H9 (cell line): Measurements from ENCODE around the gene COL5A2. TPM values are rescaled to one million over a fixed set of nuclear protein-coding genes. Genes with fewer than 3 reads are reported as not detected.

Experiments
- DNase-seq: peaks from one replicate; pipeline ENCODE4 v3.0.0-alpha.2; 2017
- H2AFZ ChIP-seq: one replicate; pipeline ENCODE4 v1.6.1; 2013; ENCODE audit warnings: mild to moderate bottlenecking, low read length, control low read depth, moderate library complexity
- H2AK5ac ChIP-seq: 2 replicates; pipeline ENCODE4 v1.6.1; 2013; ENCODE audit warnings: low read length, control low read depth, mixed read lengths; ENCODE audit not compliant: insufficient read length
- H2BK120ac ChIP-seq: one replicate; pipeline ENCODE4 v1.6.1; 2013; ENCODE audit warnings: low read depth, mild to moderate bottlenecking, low read length, control low read depth, inconsistent platforms; ENCODE audit not compliant: poor library complexity, severe bottlenecking
- H2BK12ac ChIP-seq: 2 replicates; pipeline ENCODE4 v1.6.1; 2013; ENCODE audit warnings: low read length, control low read depth, mixed read lengths, low read depth; ENCODE audit not compliant: insufficient read length
- H2BK15ac ChIP-seq: 2 replicates; pipeline ENCODE4 v1.6.1; 2013; ENCODE audit warnings: low read depth, low read length, control low read depth
- H2BK20ac ChIP-seq: one replicate; pipeline ENCODE4 v1.6.1; 2013; ENCODE audit warnings: low read depth, mild to moderate bottlenecking, low read length, control low read depth, inconsistent platforms; ENCODE audit not compliant: poor library complexity, severe bottlenecking
- H2BK5ac ChIP-seq: 2 replicates; pipeline ENCODE4 v1.6.1; 2013; ENCODE audit warnings: low read length, control low read depth, mixed read lengths; ENCODE audit not compliant: insufficient read length
- H3K14ac ChIP-seq: 2 replicates; pipeline ENCODE4 v1.6.1; 2013; ENCODE audit warnings: low read length, control low read depth; ENCODE audit not compliant: insufficient read depth
- H3K18ac ChIP-seq: 2 replicates; pipeline ENCODE4 v1.6.1; 2013; ENCODE audit warnings: low read depth, mild to moderate bottlenecking, mixed read lengths, low read length, control low read depth; ENCODE audit not compliant: insufficient read length
- H3K23ac ChIP-seq: 2 replicates; pipeline ENCODE4 v1.6.1; 2013; ENCODE audit warnings: low read length, control low read depth, mixed read lengths, low read depth; ENCODE audit not compliant: insufficient read length
- H3K23me2 ChIP-seq: 2 replicates; pipeline ENCODE4 v1.6.1; 2013; ENCODE audit warnings: low read depth, mild to moderate bottlenecking, mixed read lengths, low read length, control low read depth; ENCODE audit not compliant: insufficient read length, poor library complexity, severe bottlenecking
- H3K27ac ChIP-seq: 2 replicates; pipeline ENCODE4 v1.5.1; 2013; ENCODE audit warnings: low read length, control low read depth, mixed read lengths, low read depth; ENCODE audit not compliant: insufficient read length
- H3K27me3 ChIP-seq: 2 replicates; pipeline ENCODE4 v1.6.1; 2013; ENCODE audit warnings: low read length, control low read depth, inconsistent platforms; ENCODE audit not compliant: insufficient read depth
- H3K4ac ChIP-seq: 2 replicates; pipeline ENCODE4 v1.6.1; 2013; ENCODE audit warnings: low read depth, mild to moderate bottlenecking, control low read depth, inconsistent platforms, low read length, moderate library complexity
- H3K4me1 ChIP-seq: 2 replicates; pipeline ENCODE4 v1.6.1; 2013; ENCODE audit warnings: low read length, control low read depth, inconsistent platforms; ENCODE audit not compliant: insufficient read depth
- H3K4me2 ChIP-seq: 2 replicates; pipeline ENCODE4 v1.6.1; 2013; ENCODE audit warnings: low read length, control low read depth, mixed read lengths; ENCODE audit not compliant: insufficient read length, insufficient read depth
- H3K56ac ChIP-seq: 2 replicates; pipeline ENCODE4 v1.6.1; 2013; ENCODE audit warnings: low read depth, mild to moderate bottlenecking, mixed read lengths, low read length, control low read depth; ENCODE audit not compliant: insufficient read length
- H3K79me1 ChIP-seq: 2 replicates; pipeline ENCODE4 v1.6.1; 2013; ENCODE audit warnings: low read depth, mild to moderate bottlenecking, moderate library complexity, low read length, control low read depth, inconsistent platforms; ENCODE audit not compliant: insufficient read depth, poor library complexity, severe bottlenecking
- H3K79me2 ChIP-seq: 2 replicates; pipeline ENCODE4 v1.6.1; 2013; ENCODE audit warnings: low read length, control low read depth, inconsistent platforms; ENCODE audit not compliant: insufficient read depth
- H3K9ac ChIP-seq: 2 replicates; pipeline ENCODE4 v1.6.1; 2013; ENCODE audit warnings: low read length, control low read depth, mixed read lengths; ENCODE audit not compliant: insufficient read length; ENCODE audit errors: extremely low read depth
- H3K9me3 ChIP-seq: one replicate; pipeline ENCODE4 v1.6.1; 2013; ENCODE audit warnings: low read depth, low read length, inconsistent platforms; ENCODE audit not compliant: control insufficient read depth
- H3T11ph ChIP-seq: one replicate; pipeline ENCODE4 v1.6.1; 2013; ENCODE audit warnings: mild to moderate bottlenecking, low read length, control low read depth, inconsistent platforms
- H4K20me1 ChIP-seq: one replicate; pipeline ENCODE4 v1.6.1; 2013; ENCODE audit not compliant: control insufficient read depth, insufficient read length, insufficient read depth
- H4K5ac ChIP-seq: 2 replicates; pipeline ENCODE4 v1.6.1; 2013; ENCODE audit warnings: low read depth, mild to moderate bottlenecking, mixed read lengths, low read length, control low read depth; ENCODE audit not compliant: insufficient read length
- H4K8ac ChIP-seq: replicated peaks from 2 replicates; pipeline ENCODE4 v1.6.1; 2013; ENCODE audit warnings: low read length, control low read depth, mixed read lengths, low read depth; ENCODE audit not compliant: insufficient read length
- H4K91ac ChIP-seq: 2 replicates; pipeline ENCODE4 v1.6.1; 2013; ENCODE audit warnings: low read depth, mild to moderate bottlenecking, moderate library complexity, mixed read lengths, low read length, control low read depth; ENCODE audit not compliant: insufficient read length
- H3K27ac Mint-ChIP-seq, 3 experiments: 2 replicates in 2 of 3; 3 replicates in 1 of 3; pipeline ENCODE4 v1.8.0; 2020 to 2021; ENCODE audit warnings: mixed read lengths in 3 of 3, mild to moderate bottlenecking in 1 of 3, moderate library complexity in 1 of 3
- H3K27me3 Mint-ChIP-seq: 2 replicates; pipeline ENCODE4 v1.8.0; 2021; ENCODE audit warnings: low read depth, mild to moderate bottlenecking, moderate library complexity, mixed read lengths
- H3K36me3 Mint-ChIP-seq, 3 experiments: 2 replicates in 2 of 3; 3 replicates in 1 of 3; pipeline ENCODE4 v1.8.0; 2020 to 2021; ENCODE audit warnings: low read depth in 3 of 3, mixed read lengths in 3 of 3; ENCODE audit not compliant: insufficient read depth in 1 of 3
- H3K4me1 Mint-ChIP-seq, 2 experiments: 2 replicates each; pipeline ENCODE4 v1.8.0; 2020; ENCODE audit warnings: mixed read lengths in 2 of 2
- H3K4me3 Mint-ChIP-seq, 2 experiments: 2 replicates in 1 of 2; 3 replicates in 1 of 2; pipeline ENCODE4 v1.8.0; 2020 to 2021; ENCODE audit warnings: mild to moderate bottlenecking in 2 of 2, mixed read lengths in 2 of 2, moderate library complexity in 1 of 2
- H3K9me3 Mint-ChIP-seq, 2 experiments: 2 replicates in 1 of 2; 3 replicates in 1 of 2; pipeline ENCODE4 v1.8.0; 2020; ENCODE audit warnings: mild to moderate bottlenecking in 2 of 2, mixed read lengths in 2 of 2, moderate library complexity in 1 of 2
- WGBS: extraction: QIAGEN DNeasy Blood & Tissue Kit; methylation state at CpG from one replicate; pipeline ENCODE4 v1.1.7; 2013; ENCODE audit warnings: missing lambda C conversion rate, low lambda C conversion rate, mixed read lengths; ENCODE audit not compliant: insufficient read length; ENCODE audit errors: extremely low coverage; 5-methylcytosine and 5-hydroxymethylcytosine counted together
- total RNA-seq: library from RNA; stranded (reverse); gene quantifications from 2 replicates; pipeline ENCODE4 v1.2.1, GENCODE V29; 2021
- TF ChIP-seq, protein P1 (sequence below): fragments of 200-600 bp; sonication (generic); conservative IDR thresholded peaks from 3 replicates; pipeline ENCODE4 v1.8.0; 2021; ENCODE audit warnings: antibody characterized with exemption, mild to moderate bottlenecking

The COL5A2 gene
- total RNA-seq, 1 experiment from 2014 or later: 10.5 TPM

DNA sequence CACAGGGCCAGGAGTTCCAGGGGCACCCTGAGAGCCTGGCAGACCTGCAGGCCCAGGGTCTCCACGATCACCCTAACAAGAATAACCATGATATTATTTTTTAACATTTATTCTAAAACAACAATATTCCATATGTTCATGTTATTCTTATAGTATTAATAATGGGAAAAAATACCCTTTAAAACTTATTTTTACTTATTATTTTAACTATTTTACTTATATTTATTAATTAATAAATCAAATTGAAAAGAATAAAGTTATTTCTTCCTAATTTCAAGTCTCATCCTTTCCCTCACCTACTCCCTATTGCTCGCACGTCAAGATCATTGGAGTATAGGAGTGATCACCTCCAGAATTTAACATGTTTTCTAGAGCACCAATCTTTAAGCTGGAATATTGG is 133.7 kb downstream of the COL5A2 start:
- DNase-seq: no peak
- Histone ChIP-seq H3K79me1 (no peaks in the 10 kb centered on the region), H3K4me1 (no peaks in the 10 kb centered on the region), H3K23me2 (no peaks in the 10 kb centered on the region), H2BK15ac (no peak overlapping the region), H2AK5ac (no peak overlapping the region), H3K9ac (no peak overlapping the region), H2BK12ac (no peak overlapping the region), H3K4ac (no peak overlapping the region), H3K4me2 (no peak overlapping the region), H3K27ac (no peak overlapping the region), H3K18ac (no peak overlapping the region), H3K14ac (no peak overlapping the region), H4K5ac (no peak overlapping the region), H4K91ac (no peak overlapping the region), H4K20me1 (no peaks in the 10 kb centered on the region), H3K9me3 (no peaks in the 10 kb centered on the region), H3T11ph (no peak overlapping the region), H2BK20ac (no peak overlapping the region), H3K56ac (no peak overlapping the region), H3K23ac (no peak overlapping the region), H2BK120ac (no peak overlapping the region), H2AFZ (no peak overlapping the region), H3K79me2 (no peaks in the 10 kb centered on the region), H4K8ac (no peak overlapping the region), H2BK5ac (no peak overlapping the region), H3K27me3 (no peaks in the 10 kb centered on the region)
- Mint-ChIP-seq H3K27ac (no peak overlapping the region), H3K4me1 (no peaks in the 10 kb centered on the region; a peak in 1 of 4 replicates), H3K27me3 (no peaks in the 10 kb centered on the region), H3K36me3 (no peaks in the 10 kb centered on the region), H3K4me3 (no peak overlapping the region), H3K9me3 (no peaks in the 10 kb centered on the region)
- TF ChIP-seq, protein P1, sequence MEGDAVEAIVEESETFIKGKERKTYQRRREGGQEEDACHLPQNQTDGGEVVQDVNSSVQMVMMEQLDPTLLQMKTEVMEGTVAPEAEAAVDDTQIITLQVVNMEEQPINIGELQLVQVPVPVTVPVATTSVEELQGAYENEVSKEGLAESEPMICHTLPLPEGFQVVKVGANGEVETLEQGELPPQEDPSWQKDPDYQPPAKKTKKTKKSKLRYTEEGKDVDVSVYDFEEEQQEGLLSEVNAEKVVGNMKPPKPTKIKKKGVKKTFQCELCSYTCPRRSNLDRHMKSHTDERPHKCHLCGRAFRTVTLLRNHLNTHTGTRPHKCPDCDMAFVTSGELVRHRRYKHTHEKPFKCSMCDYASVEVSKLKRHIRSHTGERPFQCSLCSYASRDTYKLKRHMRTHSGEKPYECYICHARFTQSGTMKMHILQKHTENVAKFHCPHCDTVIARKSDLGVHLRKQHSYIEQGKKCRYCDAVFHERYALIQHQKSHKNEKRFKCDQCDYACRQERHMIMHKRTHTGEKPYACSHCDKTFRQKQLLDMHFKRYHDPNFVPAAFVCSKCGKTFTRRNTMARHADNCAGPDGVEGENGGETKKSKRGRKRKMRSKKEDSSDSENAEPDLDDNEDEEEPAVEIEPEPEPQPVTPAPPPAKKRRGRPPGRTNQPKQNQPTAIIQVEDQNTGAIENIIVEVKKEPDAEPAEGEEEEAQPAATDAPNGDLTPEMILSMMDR: no peak
- WGBS: no CpG with 5 or more reads among the region's 3 CpGs
